Measurements from ENCODE around the gene ROCK2.

- no peak for TF ChIP-seq EZH2 (IDR thresholded peaks at IDR 0.05; ENCODE audit: borderline replicate concordance, low read depth, low read length, poor library complexity, severe bottlenecking)
- no peak for TF ChIP-seq CTCF (conservative IDR thresholded peaks at IDR 0.05; ENCODE audit: low read depth, low read length)
Measured at GRCh38 chr2:11375689-11376027, 31.2 kb upstream of the ROCK2 start.

Data from A673 (cell line).